GM20000 (cell line): ENCODE measurements around the gene PRKAR2A.
"Not testable (repeated sequence)": the region's sequence is repeated elsewhere in the genome, so short reads cannot be mapped to it uniquely, and the experiment has no call there.

Experiments
- DNase-seq: peaks from one replicate; pipeline ENCODE4 v3.0.0; 2012; ENCODE audit warnings: low spot score
- TF ChIP-seq, protein P1 (sequence below): IDR thresholded peaks from 2 replicates; pipeline ENCODE4 v1.5.1; 2012; ENCODE audit warnings: mild to moderate bottlenecking, control low read depth; ENCODE audit errors: extremely low read depth, missing control alignments

The PRKAR2A gene

DNA sequence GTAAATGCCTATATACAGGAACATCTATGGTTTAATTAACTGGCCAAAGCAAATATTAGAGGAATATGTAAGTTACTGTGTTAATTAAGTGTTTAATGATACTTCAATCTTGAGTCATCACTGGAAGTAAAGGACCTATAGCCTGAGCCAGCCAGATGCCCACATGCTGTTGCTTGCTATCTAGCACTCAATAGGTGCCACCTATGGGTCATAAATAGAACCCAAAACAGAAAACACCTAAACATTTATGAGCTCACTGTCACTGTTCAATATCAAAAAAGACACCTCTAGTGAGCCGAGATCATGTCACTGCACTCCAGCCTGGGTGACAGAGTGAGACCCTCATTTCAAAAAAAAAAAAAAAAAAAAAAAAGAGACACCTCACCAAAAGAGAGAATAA, 82.3 kb downstream of the PRKAR2A start:
- TF ChIP-seq, protein P1, sequence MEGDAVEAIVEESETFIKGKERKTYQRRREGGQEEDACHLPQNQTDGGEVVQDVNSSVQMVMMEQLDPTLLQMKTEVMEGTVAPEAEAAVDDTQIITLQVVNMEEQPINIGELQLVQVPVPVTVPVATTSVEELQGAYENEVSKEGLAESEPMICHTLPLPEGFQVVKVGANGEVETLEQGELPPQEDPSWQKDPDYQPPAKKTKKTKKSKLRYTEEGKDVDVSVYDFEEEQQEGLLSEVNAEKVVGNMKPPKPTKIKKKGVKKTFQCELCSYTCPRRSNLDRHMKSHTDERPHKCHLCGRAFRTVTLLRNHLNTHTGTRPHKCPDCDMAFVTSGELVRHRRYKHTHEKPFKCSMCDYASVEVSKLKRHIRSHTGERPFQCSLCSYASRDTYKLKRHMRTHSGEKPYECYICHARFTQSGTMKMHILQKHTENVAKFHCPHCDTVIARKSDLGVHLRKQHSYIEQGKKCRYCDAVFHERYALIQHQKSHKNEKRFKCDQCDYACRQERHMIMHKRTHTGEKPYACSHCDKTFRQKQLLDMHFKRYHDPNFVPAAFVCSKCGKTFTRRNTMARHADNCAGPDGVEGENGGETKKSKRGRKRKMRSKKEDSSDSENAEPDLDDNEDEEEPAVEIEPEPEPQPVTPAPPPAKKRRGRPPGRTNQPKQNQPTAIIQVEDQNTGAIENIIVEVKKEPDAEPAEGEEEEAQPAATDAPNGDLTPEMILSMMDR = no peak
- no peak for DNase-seq

DNA sequence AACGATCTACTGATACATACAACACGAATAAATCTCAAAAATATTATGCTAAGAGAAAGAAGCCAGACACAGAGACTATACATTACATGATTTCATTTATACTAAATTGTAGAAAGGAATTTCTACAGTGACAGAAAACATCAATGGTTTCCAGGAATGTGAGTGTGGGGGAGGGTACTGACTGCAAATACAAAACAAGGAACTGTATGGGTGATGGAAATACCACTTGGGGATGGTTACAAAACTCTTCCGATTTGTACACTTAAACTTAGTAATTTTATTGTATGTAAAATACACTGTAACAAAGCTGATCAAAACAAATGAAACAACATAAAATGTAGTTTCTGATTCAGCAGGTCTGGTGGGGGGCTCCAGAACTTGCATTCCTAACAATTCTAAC, 84.9 kb downstream of the PRKAR2A start:
- DNase-seq = no peak

DNA sequence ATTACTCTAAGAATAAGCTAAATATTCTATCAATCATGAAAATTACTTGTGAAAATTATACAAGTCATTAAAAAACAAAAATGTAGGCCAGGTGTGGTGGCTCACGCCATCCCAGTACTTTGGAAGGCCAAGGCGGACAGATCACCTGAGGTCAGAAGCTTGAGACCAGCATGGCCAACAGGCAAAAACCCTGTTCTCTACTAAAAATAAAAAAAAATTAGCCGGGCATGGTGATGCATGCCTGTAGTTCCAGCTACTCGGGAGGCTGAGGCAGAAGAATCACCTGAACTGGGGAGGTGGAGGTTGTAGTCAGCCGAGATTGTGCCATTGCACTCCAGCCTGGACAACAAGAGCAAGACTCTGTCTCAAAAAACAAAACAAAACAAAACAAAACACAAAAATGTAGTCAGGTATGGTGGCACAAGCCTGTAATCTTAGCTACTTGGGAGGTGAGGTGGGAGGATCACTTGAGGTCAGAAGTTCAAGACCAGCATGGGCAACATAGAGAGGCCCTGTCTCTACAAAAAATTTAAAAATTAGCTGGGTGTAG, 87.6 kb downstream of the PRKAR2A start:
- DNase-seq = not testable (repeated sequence)

More for the DNA sequence above, 84.9 kb downstream of the PRKAR2A start:
- TF ChIP-seq, protein P1 = no peak

DNA sequence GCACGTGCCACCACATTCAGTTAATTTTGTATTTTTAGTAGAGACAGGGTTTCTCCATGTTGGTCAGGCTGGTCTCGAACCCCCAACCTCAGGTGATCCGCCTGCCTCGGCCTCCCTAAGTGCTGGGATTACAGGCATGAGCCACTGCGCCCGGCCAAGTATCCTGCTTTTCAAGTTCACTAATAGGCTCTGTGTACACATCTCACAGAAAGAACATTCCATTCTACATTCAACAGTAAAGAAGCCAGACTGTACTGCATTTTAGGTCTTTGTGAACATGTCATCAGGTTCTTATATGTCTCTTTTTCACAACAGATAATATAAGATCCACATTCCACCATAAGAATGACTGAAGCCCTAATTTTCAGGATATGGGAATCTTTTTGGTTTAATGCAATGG, 88.1 kb downstream of the PRKAR2A start:
- not testable (repeated sequence) for DNase-seq

DNA sequence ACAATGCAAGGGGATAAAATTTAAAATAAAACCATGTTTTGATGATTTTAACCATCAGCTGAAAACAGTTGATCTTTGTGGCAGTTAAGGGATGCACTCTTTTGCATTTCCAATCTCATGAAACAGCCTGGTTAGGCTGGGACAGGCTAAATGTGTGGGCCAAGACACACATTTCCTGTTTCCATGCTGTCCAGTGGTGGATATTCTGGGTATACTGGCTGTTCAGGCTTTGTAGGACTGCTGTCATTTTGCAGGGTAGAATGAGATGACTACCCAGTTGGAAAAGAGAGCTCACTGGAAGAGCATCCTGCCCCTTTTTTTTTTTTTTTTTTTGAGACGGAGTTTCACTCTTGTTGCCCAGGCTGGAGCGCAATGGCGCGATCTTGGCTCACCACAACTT, 88.6 kb downstream of the PRKAR2A start:
- TF ChIP-seq, protein P1 = no peak
- DNase-seq = no peak

DNA sequence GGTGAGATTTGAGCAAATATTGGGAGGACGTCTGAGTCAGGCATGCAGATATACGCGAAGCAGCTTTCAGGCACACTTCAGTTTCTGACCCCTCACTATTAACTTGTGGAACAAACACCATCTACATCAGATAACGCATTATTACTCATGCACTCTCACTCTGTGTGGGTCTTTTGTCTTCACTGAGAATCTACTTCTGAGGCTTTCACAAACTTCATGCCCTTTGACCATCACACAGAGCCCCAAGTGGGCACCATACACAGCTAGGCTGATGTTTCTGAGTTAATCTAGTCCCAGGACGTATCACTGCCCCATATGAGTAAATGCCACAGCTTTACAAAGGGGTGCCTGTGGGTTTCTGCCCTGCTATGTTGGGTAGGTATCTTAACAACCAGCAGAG, 91.0 kb downstream of the PRKAR2A start:
- no peak for DNase-seq
- TF ChIP-seq, protein P1 = no peak

DNA sequence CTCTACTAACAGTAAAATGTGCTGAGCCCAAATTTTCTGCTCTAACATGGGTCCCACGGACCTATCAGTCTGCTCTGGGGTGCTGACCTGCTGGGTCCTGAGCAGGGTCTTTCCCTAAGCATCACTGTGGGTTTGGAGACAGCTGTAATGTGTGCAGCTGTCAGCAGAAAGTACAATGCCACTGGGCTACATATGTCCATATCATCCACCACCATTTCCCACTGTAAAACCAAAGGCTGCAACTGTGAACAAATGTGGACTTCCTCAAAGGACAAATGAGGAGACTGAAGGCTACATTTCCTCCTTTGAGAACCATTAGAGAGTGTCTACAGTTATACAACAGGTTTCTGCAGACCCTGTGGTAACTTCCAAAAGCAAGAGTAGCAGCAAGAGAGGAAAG, 96.8 kb downstream of the PRKAR2A start:
- TF ChIP-seq, protein P1 = no peak
- no peak for DNase-seq

DNA sequence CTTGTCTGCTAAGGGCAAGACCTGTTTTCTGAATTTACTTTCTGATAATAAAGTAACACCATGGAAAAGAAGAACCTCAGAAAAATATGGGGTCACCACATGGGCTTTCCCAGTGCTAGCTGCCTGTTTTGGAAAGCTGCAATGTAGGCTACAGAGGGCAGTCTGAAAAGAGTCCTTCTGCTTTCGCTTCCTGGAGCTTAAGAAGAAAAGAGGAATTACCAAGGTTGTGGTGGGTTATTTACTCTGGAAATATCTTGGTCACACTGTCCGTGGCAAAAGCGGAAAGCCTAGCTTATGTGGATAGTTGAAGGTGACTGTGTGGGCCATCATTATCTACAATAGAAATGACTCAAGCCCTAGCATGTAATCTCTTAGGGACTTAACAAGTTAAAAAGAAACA, 98.9 kb downstream of the PRKAR2A start:
- DNase-seq = no peak
- TF ChIP-seq, protein P1 = no peak
